SK-N-SH (cell line): ENCODE data around the gene RAB3A. TPM values are rescaled to one million over a fixed set of nuclear protein-coding genes. Genes with fewer than 3 reads are reported as not detected.

Source experiments
- CTCF ChIA-PET: fragments of 300-600, 350-600 bp; formaldehyde crosslinking; extraction: SDS; loops from one replicate; lab custom pipeline; 2021; lab: Yijun Ruan, JAX
- POLR2A ChIA-PET: fragments of 350-600 bp; sonication (Branson Sonifier 250); formaldehyde crosslinking; extraction: SDS; loops from one replicate; lab custom pipeline; 2020; ENCODE audit warnings: antibody characterized with exemption, inconsistent platforms; lab: Yijun Ruan, JAX
- DNase-seq: peaks from one replicate; pipeline ENCODE4 v3.0.0; 2012
- H2AFZ ChIP-seq: fragments of 200-600 bp; sonication (generic); 2 replicates; pipeline ENCODE4 v1.8.1; 2016; ENCODE audit warnings: antibody characterized with exemption, mild to moderate bottlenecking, low read depth
- H3F3A ChIP-seq: fragments of 200-600 bp; sonication (generic); replicated peaks from 2 replicates; pipeline ENCODE3; 2016; ENCODE audit warnings: antibody characterized with exemption, mild to moderate bottlenecking; ENCODE audit not compliant: insufficient read depth
- H3K27ac ChIP-seq, 2 experiments: fragments of 200-500 bp in 1 of 2; fragments of 200-600 bp in 1 of 2; sonication (Bioruptor generic) in 1 of 2; sonication (generic), shearing (Covaris generic) in 1 of 2; 2 replicates each; pipeline versions ENCODE4 v1.5.1 to v1.6.1; 2014 to 2016; ENCODE audit warnings: low read depth in 2 of 2, inconsistent platforms in 1 of 2, low read length in 1 of 2, mild to moderate bottlenecking in 1 of 2, mixed read lengths in 1 of 2
- H3K27me3 ChIP-seq: fragments of 200-600 bp; sonication (generic), shearing (Covaris generic); 2 replicates; pipeline ENCODE4 v1.6.1; 2016; ENCODE audit warnings: mixed run types; ENCODE audit not compliant: insufficient read depth
- H3K36me3 ChIP-seq, 2 experiments: fragments of 200-500 bp in 1 of 2; fragments of 200-600 bp in 1 of 2; sonication (Bioruptor generic) in 1 of 2; sonication (generic) in 1 of 2; replicated peaks in 1 of 2; 2 replicates each; pipeline versions ENCODE3 to v1.5.1; 2014 to 2016; ENCODE audit warnings: low read length in 1 of 2, mild to moderate bottlenecking in 1 of 2; ENCODE audit not compliant: insufficient read depth in 2 of 2, control insufficient read depth in 1 of 2
- H3K4me1 ChIP-seq, 2 experiments: fragments of 200-500 bp in 1 of 2; fragments of 200-600 bp in 1 of 2; sonication (Bioruptor generic) in 1 of 2; sonication (generic), shearing (Covaris generic) in 1 of 2; 2 replicates each; pipeline versions ENCODE4 v1.5.1 to v1.6.1; 2014 to 2016; ENCODE audit warnings: low read depth in 1 of 2, low read length in 1 of 2, mixed run types in 1 of 2; ENCODE audit not compliant: insufficient read depth in 2 of 2, control insufficient read depth in 1 of 2
- H3K4me2 ChIP-seq: fragments of 200-600 bp; sonication (generic), shearing (Covaris generic); 2 replicates; pipeline ENCODE4 v1.6.1; 2017; ENCODE audit warnings: mixed run types
- H3K4me3 ChIP-seq, 2 experiments: fragments of 200-500 bp in 1 of 2; fragments of 200-600 bp in 1 of 2; sonication (Bioruptor generic) in 1 of 2; sonication (generic), shearing (Covaris generic) in 1 of 2; 2 replicates each; pipeline versions ENCODE4 v1.5.1 to v1.8.1; 2014 to 2016; ENCODE audit warnings: low read depth in 2 of 2, inconsistent platforms in 1 of 2, low read length in 1 of 2, mild to moderate bottlenecking in 1 of 2, mixed read lengths in 1 of 2, moderate library complexity in 1 of 2
- H3K79me2 ChIP-seq: fragments of 200-600 bp; sonication (generic); 2 replicates; pipeline ENCODE4 v1.8.1; 2017; ENCODE audit warnings: mild to moderate bottlenecking; ENCODE audit not compliant: insufficient read depth
- H3K9ac ChIP-seq: fragments of 200-600 bp; sonication (generic); 2 replicates; pipeline ENCODE4 v1.6.1; 2017; ENCODE audit warnings: mixed run types
- H3K9me2 ChIP-seq: fragments of 200-600 bp; sonication (generic); 2 replicates; pipeline ENCODE4 v1.6.1; 2017; ENCODE audit warnings: mixed run types
- H3K9me3 ChIP-seq: fragments of 200-600 bp; sonication (generic); 2 replicates; pipeline ENCODE4 v1.6.1; 2017; ENCODE audit warnings: mixed run types, mild to moderate bottlenecking, moderate library complexity
- H4K20me1 ChIP-seq: fragments of 200-600 bp; sonication (generic); 2 replicates; pipeline ENCODE4 v1.6.1; 2017; ENCODE audit warnings: mild to moderate bottlenecking, mixed run types; ENCODE audit not compliant: insufficient read depth
- FOXM1 ChIP-seq: IDR thresholded peaks from 2 replicates; pipeline ENCODE4 v1.4.0; 2012; ENCODE audit warnings: low read depth, mild to moderate bottlenecking
- IRF3 ChIP-seq: fragments of 150-350 bp; IDR thresholded peaks from 2 replicates; pipeline ENCODE4 v1.6.1; 2016; ENCODE audit warnings: mild to moderate bottlenecking, low read depth, low read length
- MAX ChIP-seq: IDR thresholded peaks from 2 replicates; pipeline ENCODE4 v1.4.0; 2012; ENCODE audit warnings: low read depth
- NFIC ChIP-seq: IDR thresholded peaks from 2 replicates; pipeline ENCODE4 v1.4.0; 2012; ENCODE audit warnings: borderline replicate concordance
- PBX3 ChIP-seq: IDR thresholded peaks from 2 replicates; pipeline ENCODE4; 2012
- POLR2AphosphoS5 ChIP-seq: IDR thresholded peaks from 2 replicates; pipeline ENCODE4 v1.6.1; 2012; ENCODE audit warnings: low read depth, low read length
- REST ChIP-seq: IDR thresholded peaks from 2 replicates; pipeline ENCODE4 v1.6.1; 2012; ENCODE audit warnings: mild to moderate bottlenecking, low read depth, low read length, moderate library complexity
- SIN3A ChIP-seq: IDR thresholded peaks from 2 replicates; pipeline ENCODE4 v1.6.1; 2012; ENCODE audit warnings: low read depth, mild to moderate bottlenecking, low read length, moderate library complexity, borderline replicate concordance
- USF1 ChIP-seq: IDR thresholded peaks from 2 replicates; pipeline ENCODE4 v1.4.0; 2012; ENCODE audit warnings: low read depth, borderline replicate concordance
- WGBS: methylation state at CpG from one replicate; pipeline ENCODE4 v1.1.6; 2017; ENCODE audit warnings: low lambda C conversion rate; 5-methylcytosine and 5-hydroxymethylcytosine counted together
- polyA plus RNA-seq, 3 experiments: library from polyadenylated mRNA; depleted of rRNA; stranded (reverse); fragments of >200 nt; gene quantifications; 2 replicates each; pipeline ENCODE4 v1.2.3, GENCODE V29; 2012

RAB3A gene
- polyA plus RNA-seq, 1 of the 3 experiments (the other 2 are of a cell fraction) = 9.7 TPM

GRCh38 chr19:18233224-18233825 is 29.5 kb upstream of the RAB3A start:
- H2AFZ ChIP-seq = no peak overlapping the region
- H3K79me2 ChIP-seq = no peaks in the 10 kb centered on the region
- POLR2A ChIA-PET = interaction anchor here (0.9 to 1.8 kb wide), 4 partner anchors 9 to 183 kb away, joined by 3 to 7 read pairs (median 4); no protein-coding TSS in a partner anchor
- no peak overlapping the region; a peak in 1 of 4 replicates for H3K27ac ChIP-seq
- no peaks in the 10 kb centered on the region for H3K36me3 ChIP-seq
- 29% methylated on average over 33 of the region's 37 CpGs for WGBS
- CTCF ChIA-PET = interaction anchor here (0.7 to 4.6 kb wide), 17 partner anchors 11 to 941 kb away, joined by 3 to 82 read pairs (median 8); partner anchors contain the start of genes LSM4, MPV17L2, RAB3A and SSBP4
- TF ChIP-seq REST (peak; percentile 98), IRF3 (no peak), PBX3 (no peak), NFIC (no peak), POLR2AphosphoS5 (no peak), FOXM1 (no peak), MAX (0 out of 2 replicates have a peak, but pooled peaks have one; percentile 23), USF1 (no peak), SIN3A (peak; percentile 83; the same call in 1 of the 2 replicates)
- H3K9ac ChIP-seq = no peak overlapping the region
- H3K9me3 ChIP-seq = no peaks in the 10 kb centered on the region
- peak overlapping the region; percentile 35 to 42; a peak in 3 of 4 replicates for H3K4me3 ChIP-seq
- H3K4me2 ChIP-seq = no peak overlapping the region; the same call in 1 of the 2 replicates
- peaks cover 0 to 11% of the 10 kb centered on the region in 2 experiments; a peak in 1 of 4 replicates for H3K4me1 ChIP-seq
- peak; percentile 83 for DNase-seq
- H3K9me2 ChIP-seq = no peaks in the 10 kb centered on the region
- no peaks in the 10 kb centered on the region for H3K27me3 ChIP-seq
- H4K20me1 ChIP-seq = no peaks in the 10 kb centered on the region
- H3F3A ChIP-seq = no peaks in the 10 kb centered on the region
